ENCODE results near the gene CD28.

Gene CD28

DNA sequence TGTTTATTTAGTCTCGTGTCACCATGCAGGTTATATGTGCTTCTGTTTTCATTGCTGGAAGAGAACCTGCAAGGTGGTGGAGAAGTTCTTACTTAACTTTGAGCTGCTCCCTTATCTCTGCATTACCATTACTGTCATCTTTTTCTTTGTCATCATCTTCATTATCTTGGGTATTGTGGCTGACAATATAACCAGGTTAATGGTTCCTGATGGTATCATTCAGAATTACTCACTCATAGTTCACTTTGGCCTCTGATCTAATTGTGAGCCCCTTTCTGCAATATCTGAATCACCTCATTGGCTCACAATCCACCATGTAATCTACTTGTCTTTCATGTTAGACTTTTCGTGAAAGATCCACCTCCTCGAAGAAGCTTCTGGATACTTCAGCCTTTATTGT, 5.0 kb downstream of the CD28 start:
- TF ChIP-seq, protein P1, sequence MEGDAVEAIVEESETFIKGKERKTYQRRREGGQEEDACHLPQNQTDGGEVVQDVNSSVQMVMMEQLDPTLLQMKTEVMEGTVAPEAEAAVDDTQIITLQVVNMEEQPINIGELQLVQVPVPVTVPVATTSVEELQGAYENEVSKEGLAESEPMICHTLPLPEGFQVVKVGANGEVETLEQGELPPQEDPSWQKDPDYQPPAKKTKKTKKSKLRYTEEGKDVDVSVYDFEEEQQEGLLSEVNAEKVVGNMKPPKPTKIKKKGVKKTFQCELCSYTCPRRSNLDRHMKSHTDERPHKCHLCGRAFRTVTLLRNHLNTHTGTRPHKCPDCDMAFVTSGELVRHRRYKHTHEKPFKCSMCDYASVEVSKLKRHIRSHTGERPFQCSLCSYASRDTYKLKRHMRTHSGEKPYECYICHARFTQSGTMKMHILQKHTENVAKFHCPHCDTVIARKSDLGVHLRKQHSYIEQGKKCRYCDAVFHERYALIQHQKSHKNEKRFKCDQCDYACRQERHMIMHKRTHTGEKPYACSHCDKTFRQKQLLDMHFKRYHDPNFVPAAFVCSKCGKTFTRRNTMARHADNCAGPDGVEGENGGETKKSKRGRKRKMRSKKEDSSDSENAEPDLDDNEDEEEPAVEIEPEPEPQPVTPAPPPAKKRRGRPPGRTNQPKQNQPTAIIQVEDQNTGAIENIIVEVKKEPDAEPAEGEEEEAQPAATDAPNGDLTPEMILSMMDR (IDR thresholded peaks at IDR 0.05; ENCODE audit: insufficient read depth, low read depth, low read length, missing control alignments), result no peak
- DNase-seq (ENCODE audit: low read depth), result no peak
- no peak overlapping the region for H3K4me3 ChIP-seq (ENCODE audit: low read length)

DNA sequence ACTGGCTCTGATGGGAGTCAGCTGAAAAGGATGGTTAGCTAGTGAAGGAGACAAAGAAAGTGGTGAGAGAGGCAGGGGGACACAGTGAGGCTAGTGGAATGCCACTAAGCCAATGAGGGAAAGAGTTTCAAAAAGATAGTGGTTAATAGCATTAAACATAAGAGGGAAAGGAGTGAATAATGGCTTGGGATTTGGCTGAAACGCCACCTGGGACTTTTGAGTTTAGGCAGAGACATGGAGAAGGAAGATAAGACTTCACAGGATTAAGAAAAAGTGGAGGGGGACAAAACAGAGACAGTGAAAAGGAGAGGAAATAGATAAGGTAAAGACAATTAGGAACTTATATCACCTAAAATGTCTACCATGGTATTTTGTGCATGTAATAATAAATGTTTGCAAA, 6.9 kb downstream of the CD28 start:
- no peak overlapping the region for H3K4me3 ChIP-seq (ENCODE audit: low read length)
- DNase-seq (ENCODE audit: low read depth), result no peak
- TF ChIP-seq, protein P1 (IDR thresholded peaks at IDR 0.05; ENCODE audit: insufficient read depth, low read depth, low read length, missing control alignments), result no peak

GRCh38 chr2:203714112-203714511, 7.7 kb downstream of the CD28 start:
- TF ChIP-seq, protein P1 (IDR thresholded peaks at IDR 0.05; ENCODE audit: insufficient read depth, low read depth, low read length, missing control alignments), result no peak
- H3K4me3 ChIP-seq (ENCODE audit: low read length), result no peak overlapping the region
- no peak for DNase-seq (ENCODE audit: low read depth)

- no peak overlapping the region for H3K4me3 ChIP-seq (ENCODE audit: low read length)
- no peak for DNase-seq (ENCODE audit: low read depth)
These were observed 9.3 kb downstream of the CD28 start for GRCh38 chr2:203715744-203716143.

DNA sequence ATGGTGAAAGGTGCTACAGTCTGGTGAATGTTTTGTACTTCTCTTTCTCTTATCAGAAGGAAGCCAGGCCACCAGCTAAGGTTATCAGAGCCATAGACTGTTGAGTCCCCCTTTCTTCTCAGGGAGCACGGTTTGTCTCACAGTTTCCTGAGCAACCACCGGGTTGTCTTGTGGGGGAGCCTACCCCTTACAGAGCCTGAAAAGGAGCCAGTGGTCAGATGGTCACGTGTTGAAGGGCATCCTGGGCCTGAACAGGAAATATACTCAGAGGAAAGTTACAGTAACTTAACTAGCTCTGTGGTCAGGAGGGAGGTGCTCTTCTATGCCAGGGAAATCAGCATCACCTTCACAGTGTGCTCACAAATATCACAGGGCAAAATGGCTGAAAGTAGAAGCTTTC, 11.6 kb downstream of the CD28 start:
- no peak overlapping the region for H3K4me3 ChIP-seq (ENCODE audit: low read length)
- TF ChIP-seq, protein P1 (IDR thresholded peaks at IDR 0.05; ENCODE audit: insufficient read depth, low read depth, low read length, missing control alignments), result no peak
- DNase-seq (ENCODE audit: low read depth), result no peak

More at GRCh38 chr2:203715744-203716143, 9.3 kb downstream of the CD28 start:
- TF ChIP-seq, protein P1 (IDR thresholded peaks at IDR 0.05; ENCODE audit: insufficient read depth, low read depth, low read length, missing control alignments), result no peak

DNA sequence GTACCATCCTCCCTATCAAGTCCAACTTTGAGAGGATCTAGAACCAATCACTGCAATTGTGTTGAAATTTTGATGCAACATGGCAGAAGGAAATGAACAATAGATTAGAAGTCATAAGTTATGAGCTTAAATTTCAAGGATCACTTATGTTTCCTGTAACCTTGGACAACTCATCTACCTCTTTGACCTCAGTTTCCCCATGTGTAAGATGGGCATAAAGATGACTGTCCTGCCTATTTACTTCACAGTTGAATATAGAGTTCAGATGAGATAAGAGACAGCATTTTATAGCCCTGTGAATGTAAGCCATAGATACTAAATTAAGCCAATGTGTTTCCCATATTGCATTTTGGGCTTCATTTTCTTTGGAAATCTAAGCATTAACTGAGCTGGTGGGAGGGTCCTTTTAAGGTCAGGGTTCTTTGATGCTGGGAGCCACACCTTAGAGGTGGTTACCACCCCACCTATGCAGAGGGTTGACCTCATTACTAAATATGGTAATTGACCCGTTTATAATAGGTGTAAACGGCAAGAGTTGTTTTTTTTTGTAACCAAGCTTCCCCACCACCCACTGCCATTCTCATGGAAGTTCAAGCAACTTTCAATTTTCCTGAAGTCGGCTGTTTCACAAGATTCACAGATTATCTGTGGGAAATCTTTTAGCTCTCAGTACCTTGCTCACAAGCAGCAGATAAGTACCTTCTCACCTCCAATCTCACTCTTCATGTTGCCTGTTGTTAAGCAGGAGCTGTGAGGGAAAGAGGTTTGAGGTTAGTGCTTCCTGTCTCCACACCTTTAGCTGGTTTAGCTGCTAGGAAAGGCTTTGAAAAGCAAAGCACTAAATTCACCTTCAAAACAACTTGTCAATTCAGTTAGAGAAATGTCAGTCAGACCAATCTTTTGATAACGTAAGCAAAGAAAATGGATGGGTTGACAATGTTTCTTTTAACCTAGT, 13.3 kb downstream of the CD28 start:
- TF ChIP-seq, protein P1 (IDR thresholded peaks at IDR 0.05; ENCODE audit: insufficient read depth, low read depth, low read length, missing control alignments), result no peak
- DNase-seq (ENCODE audit: low read depth), result no peak
- no peak overlapping the region for H3K4me3 ChIP-seq (ENCODE audit: low read length)
